Pancreas (tissue), 10 donors: ENCODE measurements around the gene HLA-F. TPM values are rescaled to one million over a fixed set of nuclear protein-coding genes. Genes with fewer than 3 reads are reported as not detected.

Experiments
- ATAC-seq, 4 donors: fragments of 200-7000 bp; cut with Tn5 transposase; one replicate each; pipeline versions ENCODE4 v1.8.0 to v1.9.1; 2020; ENCODE audit warnings: mild to moderate bottlenecking in 4 of 4, moderate library complexity in 4 of 4
- DNase-seq, 6 donors: peaks; one replicate each; pipeline ENCODE4 v3.0.0-alpha.2; 2020
- FAIRE-seq: peaks from 2 replicates; lab custom pipeline; 2012; peaks lifted over from hg19 to GRCh38; lab: Jason Lieb, UNC
- H3K27ac ChIP-seq, 4 donors: fragments of 200-600 bp; sonication (generic); 1 replicate in 3 of 4; 2 replicates in 1 of 4; pipeline versions ENCODE4 v1.5.0 to v1.8.0; 2020
- H3K27me3 ChIP-seq, 4 donors: fragments of 200-600 bp; one replicate each; pipeline ENCODE4 v1.8.0; 2021
- H3K36me3 ChIP-seq, 3 donors: fragments of 200-600 bp; sonication (generic) in 1 of 3; one replicate each; pipeline versions ENCODE4 v1.5.0 to v1.8.0; 2020 to 2021
- H3K4me1 ChIP-seq, 3 donors: fragments of 200-600 bp; one replicate each; pipeline ENCODE4 v1.8.0; 2021
- H3K4me3 ChIP-seq, 4 donors: fragments of 200-600 bp; sonication (generic) in 2 of 4; one replicate each; pipeline versions ENCODE4 v1.5.0 to v1.8.0; 2020 to 2021
- H3K9me3 ChIP-seq, 4 donors: fragments of 200-600 bp; one replicate each; pipeline ENCODE4 v1.8.0; 2021
- CTCF ChIP-seq, 4 donors: fragments of 200-600 bp; sonication (generic) in 3 of 4; IDR thresholded peaks; one replicate each; pipeline versions ENCODE4 v1.5.0 to v1.8.0; 2021; ENCODE audit warnings: antibody characterized with exemption in 4 of 4
- WGBS, 2 donors: extraction: QIAGEN DNeasy Blood & Tissue Kit; methylation state at CpG; one replicate each; pipeline ENCODE4 v1.1.7; 2013; 5-methylcytosine and 5-hydroxymethylcytosine counted together
- intact Hi-C, 3 donors: fragments of 100-400 bp; cut with DNase I; formaldehyde crosslinking; loops; one replicate each; pipeline versions ENCODE4 v1.11.1 to v1.14.2; 2022
- polyA plus RNA-seq, 2 donors: library from polyadenylated mRNA; stranded (reverse); fragments of 200-250 nt; gene quantifications; one replicate each; pipeline ENCODE4 v1.2.3, GENCODE V29; 2013
- total RNA-seq, 6 donors: library from RNA; stranded (reverse); fragmentation: NEBNext Ultra II Directional in 4 of 6; extraction: Animal tissue kit (Norgen Biotek cat#: 25700) in 4 of 6; gene quantifications; one replicate each; pipeline versions ENCODE4 v1.2.1 to v1.2.4, GENCODE V29; 2021 to 2023
- donor health status: healthy with polysubstance abuse.
- donor health status: DM: no; HTN: no; CAD: no; lungs with moderate emphysema.
- donor health status: DM: no; HTN: no; CAD: no.
- donor health status: control.
- donor health status: control.
- donor health status: Bipolar disorder and iron deficiency.
- donor health status: DM: yes; HTN: yes; CAD: no.
- donor health status: DM: no; HTN: no; CAD: no.
- donor health status: DM: no; HTN: no; CAD: no.
- donor health status: DM: yes; HTN: yes; CAD: no.

The HLA-F gene
- total and polyA plus RNA-seq, 8 donors: 6.1 to 72.6 (median 16.0) TPM

GRCh38 chr6:29742127-29742526 is 18.9 kb downstream of the HLA-F start:
- intact Hi-C loops: loop anchor here in 2 of 3 donors (5.0 kb wide), 1 partner anchor 90 kb away; no protein-coding TSS in a partner anchor
- H3K36me3 ChIP-seq: no peaks in the 10 kb centered on the region
- H3K27ac ChIP-seq: no peak overlapping the region
- FAIRE-seq (no peak), ATAC-seq (no peak), DNase-seq (peak in 1 of 6 donors; percentile 12)
- H3K27me3 ChIP-seq: no peaks in the 10 kb centered on the region
- H3K4me1 ChIP-seq: no peaks in the 10 kb centered on the region
- no peak for TF ChIP-seq CTCF (IDR thresholded peaks at IDR 0.05)
- no peak overlapping the region for H3K4me3 ChIP-seq
- H3K9me3 ChIP-seq: no peaks in the 10 kb centered on the region
- WGBS, 2 donors: 69 to 72% methylated on average over 4 of the region's 4 CpGs

GRCh38 chr6:29743025-29743424 is 19.8 kb downstream of the HLA-F start:
- Histone ChIP-seq H3K4me1 (peaks cover 0 to 4% (median 0%) of the 10 kb centered on the region in 3 donors), H3K9me3 (no peaks in the 10 kb centered on the region), H3K27me3 (no peaks in the 10 kb centered on the region), H3K4me3 (no peak overlapping the region), H3K27ac (no peak overlapping the region), H3K36me3 (no peaks in the 10 kb centered on the region)
- TF ChIP-seq CTCF (IDR thresholded peaks at IDR 0.05): no peak
- ATAC-seq (no peak), DNase-seq (no peak), FAIRE-seq (no peak)
- intact Hi-C loops: loop anchor here in 2 of 3 donors (5.0 kb wide), 1 partner anchor 89 kb away; no protein-coding TSS in a partner anchor
- WGBS, 2 donors: 48 to 92% methylated on average over 1 of the region's 1 CpG

- Histone ChIP-seq H3K4me1 (peaks cover 0 to 6% (median 0%) of the 10 kb centered on the region in 3 donors), H3K36me3 (no peaks in the 10 kb centered on the region), H3K4me3 (no peak overlapping the region), H3K9me3 (no peaks in the 10 kb centered on the region), H3K27ac (no peak overlapping the region), H3K27me3 (no peaks in the 10 kb centered on the region)
- no peak for TF ChIP-seq CTCF (IDR thresholded peaks at IDR 0.05)
- 87 to 92% methylated on average over 6 of the region's 6 CpGs for WGBS, 2 donors
- intact Hi-C loops: loop anchor here in 2 of 3 donors (5.0 kb wide), 1 partner anchor 89 kb away; no protein-coding TSS in a partner anchor
- DNase-seq (no peak), ATAC-seq (no peak), FAIRE-seq (no peak)
Observed at GRCh38 chr6:29743568-29743967, 20.3 kb downstream of the HLA-F start.

- Histone ChIP-seq H3K9me3 (no peaks in the 10 kb centered on the region), H3K27me3 (no peaks in the 10 kb centered on the region), H3K4me3 (no peak overlapping the region), H3K4me1 (peaks cover 0 to 6% (median 0%) of the 10 kb centered on the region in 3 donors), H3K27ac (no peak overlapping the region), H3K36me3 (no peaks in the 10 kb centered on the region)
- DNase-seq (no peak), ATAC-seq (no peak), FAIRE-seq (no peak)
- intact Hi-C loops: loop anchor here in 2 of 3 donors (5.0 kb wide), 1 partner anchor 88 kb away; no protein-coding TSS in a partner anchor
- 85 to 93% methylated on average over 4 of the region's 4 CpGs for WGBS, 2 donors
- TF ChIP-seq CTCF (IDR thresholded peaks at IDR 0.05): no peak
Observed at GRCh38 chr6:29744131-29744530, 20.9 kb downstream of the HLA-F start.

GRCh38 chr6:29744621-29745020 is 21.4 kb downstream of the HLA-F start:
- no peak for TF ChIP-seq CTCF (IDR thresholded peaks at IDR 0.05)
- H3K27me3 ChIP-seq: no peaks in the 10 kb centered on the region
- intact Hi-C loops: loop anchor here in 2 of 3 donors (5.0 kb wide), 1 partner anchor 88 kb away; no protein-coding TSS in a partner anchor
- H3K9me3 ChIP-seq: no peaks in the 10 kb centered on the region
- peaks cover 0 to 9% (median 0%) of the 10 kb centered on the region in 3 donors for H3K4me1 ChIP-seq
- DNase-seq (no peak), ATAC-seq (no peak), FAIRE-seq (no peak)
- WGBS, 2 donors: 76 to 80% methylated on average over 4 of the region's 4 CpGs
- H3K27ac ChIP-seq: no peak overlapping the region
- H3K4me3 ChIP-seq: no peak overlapping the region
- H3K36me3 ChIP-seq: no peaks in the 10 kb centered on the region
